HepG2 (cell line): ENCODE measurements around the gene TOR4A. TPM values are rescaled to one million over a fixed set of nuclear protein-coding genes. Genes with fewer than 3 reads are reported as not detected.

Experiments used
- ATAC-seq: fragments of 200-7000 bp; cut with Tn5 transposase; 3 replicates; pipeline ENCODE4 v1.9.1; 2020; ENCODE audit warnings: mild to moderate bottlenecking, moderate library complexity
- BruUV-seq: library from RNA; stranded (reverse); fragments of 400-500 nt; replicated peaks from 2 replicates; lab custom pipeline; 2021; lab: Mats Ljungman, UMichigan
- CTCF ChIA-PET: fragments of 300-600 bp; formaldehyde crosslinking; extraction: SDS; loops from one replicate; lab custom pipeline; 2021; ENCODE audit warnings: low total read pairs, inconsistent platforms, low intra/inter-chr PET ratio; lab: Yijun Ruan, JAX
- POLR2A ChIA-PET: fragments of 350-600 bp; sonication (Branson Sonifier 250); formaldehyde crosslinking; loops from one replicate; lab custom pipeline; 2020; ENCODE audit warnings: antibody characterized with exemption, inconsistent platforms; lab: Yijun Ruan, JAX
- DNase-seq: peaks from one replicate; pipeline ENCODE4 v3.0.0-alpha.2; 2015; ENCODE audit warnings: low spot score
- FAIRE-seq: peaks from 3 replicates; lab custom pipeline; 2011; peaks lifted over from hg19 to GRCh38; lab: Jason Lieb, UNC
- H2AFZ ChIP-seq: one replicate; pipeline ENCODE4 v1.6.1; 2011; ENCODE audit warnings: low read length, inconsistent platforms
- H3K27ac ChIP-seq: fragments of 300-600 bp; 3 replicates; pipeline ENCODE4 v1.8.0; 2011; ENCODE audit warnings: mixed run types, mild to moderate bottlenecking, mixed read lengths, low read length, inconsistent platforms; ENCODE audit not compliant: insufficient read depth; ENCODE audit errors: extremely low read length
- H3K27me3 ChIP-seq, 2 experiments: fragments of 200-600 bp in 1 of 2; 2 replicates in 1 of 2; 3 replicates in 1 of 2; pipeline versions ENCODE4 v1.6.0 to v1.8.0; 2011; ENCODE audit warnings: low read length in 2 of 2, mild to moderate bottlenecking in 2 of 2, moderate library complexity in 2 of 2, inconsistent platforms in 1 of 2; ENCODE audit not compliant: insufficient read depth in 2 of 2, control insufficient read depth in 1 of 2
- H3K36me3 ChIP-seq, 2 experiments: fragments of 200-600 bp in 1 of 2; replicated peaks in 1 of 2; 2 replicates in 1 of 2; 3 replicates in 1 of 2; pipeline versions ENCODE4 v1.5.1 to v1.8.0; 2011; ENCODE audit warnings: low read length in 2 of 2, inconsistent platforms in 1 of 2; ENCODE audit not compliant: insufficient read depth in 2 of 2, control insufficient read depth in 1 of 2
- H3K4me1 ChIP-seq: 2 replicates; pipeline ENCODE4 v1.5.1; 2012; ENCODE audit warnings: low read length, inconsistent platforms; ENCODE audit not compliant: insufficient read depth
- H3K4me2 ChIP-seq: 2 replicates; pipeline ENCODE4 v1.6.0; 2011; ENCODE audit warnings: low read depth, low read length, inconsistent platforms
- H3K4me3 ChIP-seq, 3 experiments: fragments of 200-600 bp in 1 of 3; sonication (generic), shearing (Covaris generic) in 1 of 3; replicated peaks in 1 of 3; 2 replicates each; pipeline ENCODE4 v1.5.1; 2011 to 2016; ENCODE audit warnings: low read length in 3 of 3, inconsistent platforms in 2 of 3, low read depth in 2 of 3, mild to moderate bottlenecking in 2 of 3, control low read depth in 1 of 3, mixed read lengths in 1 of 3; ENCODE audit not compliant: insufficient read depth in 1 of 3
- H3K79me2 ChIP-seq: one replicate; pipeline ENCODE4 v1.6.1; 2011; ENCODE audit warnings: low read length, inconsistent platforms; ENCODE audit not compliant: insufficient read depth
- H3K9ac ChIP-seq: 2 replicates; pipeline ENCODE4 v1.6.0; 2011; ENCODE audit warnings: mild to moderate bottlenecking, low read depth, low read length, inconsistent platforms; ENCODE audit not compliant: insufficient read depth
- H3K9me3 ChIP-seq: 2 replicates; pipeline ENCODE4 v1.5.1; 2012; ENCODE audit warnings: mild to moderate bottlenecking, low read length
- H4K20me1 ChIP-seq: 2 replicates; pipeline ENCODE4 v1.6.0; 2011; ENCODE audit warnings: inconsistent platforms, mild to moderate bottlenecking, low read length, moderate library complexity; ENCODE audit not compliant: insufficient read depth
- AGO2 ChIP-seq: fragments of 200-400 bp; formaldehyde crosslinking; optimal IDR thresholded peaks from 2 replicates; pipeline ENCODE3; 2017; ENCODE audit warnings: mild to moderate bottlenecking, low read depth, low read length, moderate library complexity
- ASH2L ChIP-seq: fragments of 300-600, 200-600 bp; sonication (generic); IDR thresholded peaks from 2 replicates; pipeline ENCODE4 v1.7.0; 2017; ENCODE audit warnings: low read depth, mild to moderate bottlenecking, moderate library complexity, mixed read lengths, low read length; ENCODE audit not compliant: insufficient read length
- DPF2 ChIP-seq: sonication (generic); formaldehyde crosslinking; IDR thresholded peaks from 2 replicates; pipeline ENCODE4 v1.4.0; 2020; ENCODE audit warnings: mild to moderate bottlenecking, low read depth, missing genetic modification reagents, borderline replicate concordance
- ELF1 ChIP-seq: sonication (generic); formaldehyde crosslinking; IDR thresholded peaks from 2 replicates; pipeline ENCODE4 v1.4.0; 2020; ENCODE audit warnings: missing genetic modification reagents
- ELF4 ChIP-seq: sonication (generic); formaldehyde crosslinking; IDR thresholded peaks from 2 replicates; pipeline ENCODE4 v1.5.0; 2020; ENCODE audit warnings: missing genetic modification reagents, mild to moderate bottlenecking, moderate library complexity, borderline replicate concordance
- GFI1 ChIP-seq: sonication (generic); formaldehyde crosslinking; IDR thresholded peaks from 2 replicates; pipeline ENCODE4 v1.5.0; 2020; ENCODE audit warnings: missing genetic modification reagents, mild to moderate bottlenecking, borderline replicate concordance
- IRF2 ChIP-seq: IDR thresholded peaks from 2 replicates; pipeline ENCODE4 v1.6.1; 2018; ENCODE audit warnings: missing genetic modification reagents, missing compliant biosample characterization
- MEF2D ChIP-seq: sonication (generic); formaldehyde crosslinking; IDR thresholded peaks from 2 replicates; pipeline ENCODE4 v1.5.1; 2020; ENCODE audit warnings: mild to moderate bottlenecking, missing genetic modification reagents
- NCOA5 ChIP-seq: sonication (generic); formaldehyde crosslinking; IDR thresholded peaks from 2 replicates; pipeline ENCODE4 v1.4.0; 2020; ENCODE audit warnings: missing genetic modification reagents
- NCOR1 ChIP-seq: fragments of 200-600 bp; sonication (generic); IDR thresholded peaks from 2 replicates; pipeline ENCODE4 v1.7.0; 2017; ENCODE audit warnings: antibody characterized with exemption, low read length, borderline replicate concordance
- PAWR ChIP-seq: sonication (generic); formaldehyde crosslinking; IDR thresholded peaks from 2 replicates; pipeline ENCODE4 v1.4.0; 2020; ENCODE audit warnings: missing genetic modification reagents, mild to moderate bottlenecking, borderline replicate concordance
- RBFOX2 ChIP-seq: fragments of 200-400 bp; formaldehyde crosslinking; IDR thresholded peaks from 2 replicates; pipeline ENCODE4 v1.6.1; 2017; ENCODE audit warnings: low read depth, mild to moderate bottlenecking, low read length
- TAF15 ChIP-seq: fragments of 200-400 bp; formaldehyde crosslinking; IDR thresholded peaks from one replicate; pipeline ENCODE4 v1.6.1; 2018; ENCODE audit warnings: mild to moderate bottlenecking, low read depth, low read length; ENCODE audit not compliant: poor library complexity, severe bottlenecking
- ZNF350 ChIP-seq: sonication (generic); formaldehyde crosslinking; IDR thresholded peaks from 2 replicates; pipeline ENCODE4 v1.4.0; 2020; ENCODE audit warnings: mild to moderate bottlenecking, low read depth, missing genetic modification reagents, borderline replicate concordance
- ZNF432 ChIP-seq: sonication (generic); formaldehyde crosslinking; IDR thresholded peaks from 2 replicates; pipeline ENCODE4 v1.5.0; 2020; ENCODE audit warnings: missing genetic modification reagents, mild to moderate bottlenecking, borderline replicate concordance
- ZNF550 ChIP-seq: sonication (generic); formaldehyde crosslinking; IDR thresholded peaks from 2 replicates; pipeline ENCODE4 v1.4.0; 2020; ENCODE audit warnings: mild to moderate bottlenecking, missing genetic modification reagents, borderline replicate concordance
- ZNF768 ChIP-seq: sonication (generic); formaldehyde crosslinking; IDR thresholded peaks from 2 replicates; pipeline ENCODE4 v1.4.0; 2020; ENCODE audit warnings: missing genetic modification reagents
- ZNF83 ChIP-seq: sonication (generic); formaldehyde crosslinking; IDR thresholded peaks from 2 replicates; pipeline ENCODE4 v1.4.0; 2020; ENCODE audit warnings: missing genetic modification reagents, mild to moderate bottlenecking, borderline replicate concordance
- WGBS: methylation state at CpG from one replicate; pipeline ENCODE4 v1.1.6; 2017; ENCODE audit warnings: low lambda C conversion rate; 5-methylcytosine and 5-hydroxymethylcytosine counted together
- in situ Hi-C: cut with HindIII; loops from 2 replicates; pipeline ENCODE4 v1.10.0; 2017; ENCODE audit warnings: low pct_unique_long_range_greater_than_20kb; ENCODE audit not compliant: extremely low pct_ligation_motif_present
- intact Hi-C: fragments of 100-400 bp; cut with micrococcal nuclease; formaldehyde crosslinking; loops from one replicate; pipeline ENCODE4 v1.10.0; 2022; ENCODE audit not compliant: unreplicated experiment
- polyA plus RNA-seq, 8 experiments: library from polyadenylated mRNA; depleted of rRNA in 3 of 8; stranded (reverse) in 7 of 8; unstranded in 1 of 8; fragments of >200 nt; fragmentation: Illumina TruSeq in 4 of 8; extraction: Trizol in 4 of 8; gene quantifications; 2 replicates each; pipeline versions ENCODE4 v1.2.1 to v1.2.3, GENCODE V29; 2011 to 2016; ENCODE audit warnings: low read depth in 4 of 8, missing spikeins in 1 of 8, mixed read lengths in 1 of 8; ENCODE audit not compliant: insufficient read depth in 1 of 8
- total RNA-seq, 5 experiments: library from RNA; depleted of rRNA; stranded (reverse); fragments of >200 nt; fragmentation: Illumina TruSeq; extraction: Trizol; gene quantifications; 2 replicates each; pipeline ENCODE4 v1.2.3, GENCODE V29; 2016; ENCODE audit warnings: low read depth in 1 of 5
- TF ChIP-seq, protein P1 (sequence below): sonication (generic); formaldehyde crosslinking; IDR thresholded peaks from 2 replicates; pipeline ENCODE4 v1.4.0; 2020; ENCODE audit warnings: missing genetic modification reagents
- TF ChIP-seq, protein P2 (sequence below): sonication (generic); formaldehyde crosslinking; IDR thresholded peaks from 2 replicates; pipeline ENCODE4 v1.5.0; 2020; ENCODE audit warnings: mild to moderate bottlenecking, missing genetic modification reagents
- TF ChIP-seq, protein P3 (sequence below): IDR thresholded peaks from 2 replicates; pipeline ENCODE4 v1.6.1; 2016; ENCODE audit warnings: low read depth, borderline replicate concordance

Gene TOR4A
- total and polyA plus RNA-seq, 2 of the 13 experiments (the other 11 are each of a cell fraction or from before 2014, with no cell fraction given), result 11.1 to 14.2 TPM

DNA sequence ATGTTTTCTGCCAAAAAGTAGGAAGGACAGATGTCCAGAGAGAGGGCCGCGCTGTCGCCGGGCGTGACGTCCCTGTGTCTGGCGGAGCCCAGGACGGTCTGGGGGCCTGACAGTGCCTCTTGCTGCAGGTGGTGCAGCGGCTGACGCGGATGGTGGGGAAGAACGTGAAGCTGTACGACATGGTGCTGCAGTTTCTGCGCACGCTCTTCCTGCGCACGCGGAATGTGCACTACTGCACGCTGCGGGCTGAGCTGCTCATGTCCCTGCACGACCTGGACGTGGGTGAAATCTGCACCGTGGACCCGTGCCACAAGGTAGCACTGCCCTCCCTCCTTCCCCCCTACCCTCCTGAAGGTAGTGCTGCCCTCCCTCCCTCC lies 14.6 kb upstream of the TOR4A start:
- in situ Hi-C loops, result no loop called here
- FAIRE-seq (no peak), DNase-seq (no peak), ATAC-seq (no peak)
- H3K4me2 ChIP-seq, result no peak overlapping the region
- no peaks in the 10 kb centered on the region for H3K27me3 ChIP-seq
- no peaks in the 10 kb centered on the region for H3K9me3 ChIP-seq
- no peaks in the 10 kb centered on the region; the same call in 1 of the 2 replicates for H4K20me1 ChIP-seq
- H3K36me3 ChIP-seq, result peaks cover 13 to 20% of the 10 kb centered on the region in 2 experiments; a peak in 4 of 5 replicates
- BruUV-seq, result no TSS peak
- peaks cover 8% of the 10 kb centered on the region for H3K4me1 ChIP-seq
- WGBS, result 91% methylated on average over 22 of the region's 24 CpGs
- H3K9ac ChIP-seq, result no peak overlapping the region
- no peak for TF ChIP-seq ASH2L
- no peak for TF ChIP-seq DPF2
- TF ChIP-seq, protein P1, sequence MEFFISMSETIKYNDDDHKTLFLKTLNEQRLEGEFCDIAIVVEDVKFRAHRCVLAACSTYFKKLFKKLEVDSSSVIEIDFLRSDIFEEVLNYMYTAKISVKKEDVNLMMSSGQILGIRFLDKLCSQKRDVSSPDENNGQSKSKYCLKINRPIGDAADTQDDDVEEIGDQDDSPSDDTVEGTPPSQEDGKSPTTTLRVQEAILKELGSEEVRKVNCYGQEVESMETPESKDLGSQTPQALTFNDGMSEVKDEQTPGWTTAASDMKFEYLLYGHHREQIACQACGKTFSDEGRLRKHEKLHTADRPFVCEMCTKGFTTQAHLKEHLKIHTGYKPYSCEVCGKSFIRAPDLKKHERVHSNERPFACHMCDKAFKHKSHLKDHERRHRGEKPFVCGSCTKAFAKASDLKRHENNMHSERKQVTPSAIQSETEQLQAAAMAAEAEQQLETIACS (CRISPR knock-in tag), result no peak
- TF ChIP-seq ZNF550 (CRISPR knock-in tag), result no peak
- no peak for TF ChIP-seq TAF15
- TF ChIP-seq AGO2, result peak; percentile 85
- TF ChIP-seq ZNF83 (CRISPR knock-in tag), result no peak
- TF ChIP-seq NCOR1, result no peak
- TF ChIP-seq IRF2 (CRISPR knock-in tag), result no peak
- no peak for TF ChIP-seq ZNF350 (CRISPR knock-in tag)
- no peak for TF ChIP-seq ZNF432 (CRISPR knock-in tag)
- no peak for TF ChIP-seq MEF2D (CRISPR knock-in tag)
- no peak for TF ChIP-seq GFI1 (CRISPR knock-in tag)
- TF ChIP-seq RBFOX2, result peak; percentile 64; the same call in 1 of the 2 replicates
- TF ChIP-seq ZNF768, result peak; percentile 17; the same call in 1 of the 2 replicates
- TF ChIP-seq, protein P2, sequence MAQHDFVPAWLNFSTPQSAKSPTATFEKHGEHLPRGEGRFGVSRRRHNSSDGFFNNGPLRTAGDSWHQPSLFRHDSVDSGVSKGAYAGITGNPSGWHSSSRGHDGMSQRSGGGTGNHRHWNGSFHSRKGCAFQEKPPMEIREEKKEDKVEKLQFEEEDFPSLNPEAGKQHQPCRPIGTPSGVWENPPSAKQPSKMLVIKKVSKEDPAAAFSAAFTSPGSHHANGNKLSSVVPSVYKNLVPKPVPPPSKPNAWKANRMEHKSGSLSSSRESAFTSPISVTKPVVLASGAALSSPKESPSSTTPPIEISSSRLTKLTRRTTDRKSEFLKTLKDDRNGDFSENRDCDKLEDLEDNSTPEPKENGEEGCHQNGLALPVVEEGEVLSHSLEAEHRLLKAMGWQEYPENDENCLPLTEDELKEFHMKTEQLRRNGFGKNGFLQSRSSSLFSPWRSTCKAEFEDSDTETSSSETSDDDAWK (CRISPR knock-in tag), result no peak
- TF ChIP-seq NCOA5 (CRISPR knock-in tag), result no peak
- no peak for TF ChIP-seq PAWR (CRISPR knock-in tag)
- TF ChIP-seq ELF4 (CRISPR knock-in tag), result no peak
- TF ChIP-seq, protein P3, sequence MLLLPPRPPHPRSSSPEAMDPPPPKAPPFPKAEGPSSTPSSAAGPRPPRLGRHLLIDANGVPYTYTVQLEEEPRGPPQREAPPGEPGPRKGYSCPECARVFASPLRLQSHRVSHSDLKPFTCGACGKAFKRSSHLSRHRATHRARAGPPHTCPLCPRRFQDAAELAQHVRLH, result no peak
- TF ChIP-seq ELF1 (CRISPR knock-in tag), result no peak
- no peak overlapping the region for H2AFZ ChIP-seq
- H3K79me2 ChIP-seq, result no peaks in the 10 kb centered on the region
- H3K4me3 ChIP-seq, result no peak overlapping the region
- CTCF ChIA-PET, result interaction anchor here (0.9 to 2.1 kb wide), 2 partner anchors 26 to 74 kb away, joined by 3 to 13 read pairs; partner anchors contain the start of genes ANAPC2 and SSNA1
- intact Hi-C loops, result no loop called here
- no peak overlapping the region for H3K27ac ChIP-seq
- POLR2A ChIA-PET, result interaction anchor here (2.7 to 14.2 kb wide), 2 partner anchors 14 to 20 kb away, joined by 18 to 317 read pairs; partner anchors contain the start of genes TOR4A and TUBB4B
